H9 (cell line): ENCODE results near the gene BRS3. TPM values are rescaled to one million over a fixed set of nuclear protein-coding genes. Genes with fewer than 3 reads are reported as not detected.

ENCODE experiments used
- DNase-seq: peaks from one replicate; pipeline ENCODE4 v3.0.0-alpha.2; 2017
- H2AFZ ChIP-seq: one replicate; pipeline ENCODE4 v1.6.1; 2013; ENCODE audit warnings: mild to moderate bottlenecking, low read length, control low read depth, moderate library complexity
- H2AK5ac ChIP-seq: 2 replicates; pipeline ENCODE4 v1.6.1; 2013; ENCODE audit warnings: low read length, control low read depth, mixed read lengths; ENCODE audit not compliant: insufficient read length
- H2BK120ac ChIP-seq: one replicate; pipeline ENCODE4 v1.6.1; 2013; ENCODE audit warnings: low read depth, mild to moderate bottlenecking, low read length, control low read depth, inconsistent platforms; ENCODE audit not compliant: poor library complexity, severe bottlenecking
- H2BK12ac ChIP-seq: 2 replicates; pipeline ENCODE4 v1.6.1; 2013; ENCODE audit warnings: low read length, control low read depth, mixed read lengths, low read depth; ENCODE audit not compliant: insufficient read length
- H2BK15ac ChIP-seq: 2 replicates; pipeline ENCODE4 v1.6.1; 2013; ENCODE audit warnings: low read depth, low read length, control low read depth
- H2BK20ac ChIP-seq: one replicate; pipeline ENCODE4 v1.6.1; 2013; ENCODE audit warnings: low read depth, mild to moderate bottlenecking, low read length, control low read depth, inconsistent platforms; ENCODE audit not compliant: poor library complexity, severe bottlenecking
- H2BK5ac ChIP-seq: 2 replicates; pipeline ENCODE4 v1.6.1; 2013; ENCODE audit warnings: low read length, control low read depth, mixed read lengths; ENCODE audit not compliant: insufficient read length
- H3K14ac ChIP-seq: 2 replicates; pipeline ENCODE4 v1.6.1; 2013; ENCODE audit warnings: low read length, control low read depth; ENCODE audit not compliant: insufficient read depth
- H3K18ac ChIP-seq: 2 replicates; pipeline ENCODE4 v1.6.1; 2013; ENCODE audit warnings: low read depth, mild to moderate bottlenecking, mixed read lengths, low read length, control low read depth; ENCODE audit not compliant: insufficient read length
- H3K23ac ChIP-seq: 2 replicates; pipeline ENCODE4 v1.6.1; 2013; ENCODE audit warnings: low read length, control low read depth, mixed read lengths, low read depth; ENCODE audit not compliant: insufficient read length
- H3K23me2 ChIP-seq: 2 replicates; pipeline ENCODE4 v1.6.1; 2013; ENCODE audit warnings: low read depth, mild to moderate bottlenecking, mixed read lengths, low read length, control low read depth; ENCODE audit not compliant: insufficient read length, poor library complexity, severe bottlenecking
- H3K27ac ChIP-seq: 2 replicates; pipeline ENCODE4 v1.5.1; 2013; ENCODE audit warnings: low read length, control low read depth, mixed read lengths, low read depth; ENCODE audit not compliant: insufficient read length
- H3K27me3 ChIP-seq: 2 replicates; pipeline ENCODE4 v1.6.1; 2013; ENCODE audit warnings: low read length, control low read depth, inconsistent platforms; ENCODE audit not compliant: insufficient read depth
- H3K4ac ChIP-seq: 2 replicates; pipeline ENCODE4 v1.6.1; 2013; ENCODE audit warnings: low read depth, mild to moderate bottlenecking, control low read depth, inconsistent platforms, low read length, moderate library complexity
- H3K4me1 ChIP-seq: 2 replicates; pipeline ENCODE4 v1.6.1; 2013; ENCODE audit warnings: low read length, control low read depth, inconsistent platforms; ENCODE audit not compliant: insufficient read depth
- H3K4me2 ChIP-seq: 2 replicates; pipeline ENCODE4 v1.6.1; 2013; ENCODE audit warnings: low read length, control low read depth, mixed read lengths; ENCODE audit not compliant: insufficient read length, insufficient read depth
- H3K56ac ChIP-seq: 2 replicates; pipeline ENCODE4 v1.6.1; 2013; ENCODE audit warnings: low read depth, mild to moderate bottlenecking, mixed read lengths, low read length, control low read depth; ENCODE audit not compliant: insufficient read length
- H3K79me1 ChIP-seq: 2 replicates; pipeline ENCODE4 v1.6.1; 2013; ENCODE audit warnings: low read depth, mild to moderate bottlenecking, moderate library complexity, low read length, control low read depth, inconsistent platforms; ENCODE audit not compliant: insufficient read depth, poor library complexity, severe bottlenecking
- H3K79me2 ChIP-seq: 2 replicates; pipeline ENCODE4 v1.6.1; 2013; ENCODE audit warnings: low read length, control low read depth, inconsistent platforms; ENCODE audit not compliant: insufficient read depth
- H3K9ac ChIP-seq: 2 replicates; pipeline ENCODE4 v1.6.1; 2013; ENCODE audit warnings: low read length, control low read depth, mixed read lengths; ENCODE audit not compliant: insufficient read length; ENCODE audit errors: extremely low read depth
- H3K9me3 ChIP-seq: one replicate; pipeline ENCODE4 v1.6.1; 2013; ENCODE audit warnings: low read depth, low read length, inconsistent platforms; ENCODE audit not compliant: control insufficient read depth
- H3T11ph ChIP-seq: one replicate; pipeline ENCODE4 v1.6.1; 2013; ENCODE audit warnings: mild to moderate bottlenecking, low read length, control low read depth, inconsistent platforms
- H4K20me1 ChIP-seq: one replicate; pipeline ENCODE4 v1.6.1; 2013; ENCODE audit not compliant: control insufficient read depth, insufficient read length, insufficient read depth
- H4K5ac ChIP-seq: 2 replicates; pipeline ENCODE4 v1.6.1; 2013; ENCODE audit warnings: low read depth, mild to moderate bottlenecking, mixed read lengths, low read length, control low read depth; ENCODE audit not compliant: insufficient read length
- H4K8ac ChIP-seq: replicated peaks from 2 replicates; pipeline ENCODE4 v1.6.1; 2013; ENCODE audit warnings: low read length, control low read depth, mixed read lengths, low read depth; ENCODE audit not compliant: insufficient read length
- H4K91ac ChIP-seq: 2 replicates; pipeline ENCODE4 v1.6.1; 2013; ENCODE audit warnings: low read depth, mild to moderate bottlenecking, moderate library complexity, mixed read lengths, low read length, control low read depth; ENCODE audit not compliant: insufficient read length
- H3K27ac Mint-ChIP-seq, 3 experiments: 2 replicates in 2 of 3; 3 replicates in 1 of 3; pipeline ENCODE4 v1.8.0; 2020 to 2021; ENCODE audit warnings: mixed read lengths in 3 of 3, mild to moderate bottlenecking in 1 of 3, moderate library complexity in 1 of 3
- H3K27me3 Mint-ChIP-seq: 2 replicates; pipeline ENCODE4 v1.8.0; 2021; ENCODE audit warnings: low read depth, mild to moderate bottlenecking, moderate library complexity, mixed read lengths
- H3K36me3 Mint-ChIP-seq, 3 experiments: 2 replicates in 2 of 3; 3 replicates in 1 of 3; pipeline ENCODE4 v1.8.0; 2020 to 2021; ENCODE audit warnings: low read depth in 3 of 3, mixed read lengths in 3 of 3; ENCODE audit not compliant: insufficient read depth in 1 of 3
- H3K4me1 Mint-ChIP-seq, 2 experiments: 2 replicates each; pipeline ENCODE4 v1.8.0; 2020; ENCODE audit warnings: mixed read lengths in 2 of 2
- H3K4me3 Mint-ChIP-seq, 2 experiments: 2 replicates in 1 of 2; 3 replicates in 1 of 2; pipeline ENCODE4 v1.8.0; 2020 to 2021; ENCODE audit warnings: mild to moderate bottlenecking in 2 of 2, mixed read lengths in 2 of 2, moderate library complexity in 1 of 2
- H3K9me3 Mint-ChIP-seq, 2 experiments: 2 replicates in 1 of 2; 3 replicates in 1 of 2; pipeline ENCODE4 v1.8.0; 2020; ENCODE audit warnings: mild to moderate bottlenecking in 2 of 2, mixed read lengths in 2 of 2, moderate library complexity in 1 of 2
- CTCF ChIP-seq: fragments of 200-600 bp; sonication (generic); conservative IDR thresholded peaks from 3 replicates; pipeline ENCODE4 v1.8.0; 2021; ENCODE audit warnings: antibody characterized with exemption, mild to moderate bottlenecking
- WGBS: extraction: QIAGEN DNeasy Blood & Tissue Kit; methylation state at CpG from one replicate; pipeline ENCODE4 v1.1.7; 2013; ENCODE audit warnings: missing lambda C conversion rate, low lambda C conversion rate, mixed read lengths; ENCODE audit not compliant: insufficient read length; ENCODE audit errors: extremely low coverage; 5-methylcytosine and 5-hydroxymethylcytosine counted together
- total RNA-seq: library from RNA; stranded (reverse); gene quantifications from 2 replicates; pipeline ENCODE4 v1.2.1, GENCODE V29; 2021

BRS3 gene
- total RNA-seq, 1 experiment from 2014 or later: not detected

- Histone ChIP-seq H3T11ph (no peak overlapping the region), H3K9ac (no peak overlapping the region), H2BK20ac (no peak overlapping the region), H3K4me1 (no peaks in the 10 kb centered on the region), H3K23ac (no peak overlapping the region), H2BK5ac (no peak overlapping the region), H3K79me1 (no peaks in the 10 kb centered on the region), H3K23me2 (no peaks in the 10 kb centered on the region), H3K9me3 (peaks cover 33% of the 10 kb centered on the region), H3K4me2 (no peak overlapping the region), H3K4ac (no peak overlapping the region), H3K14ac (no peak overlapping the region), H3K18ac (no peak overlapping the region), H2AK5ac (no peak overlapping the region), H3K56ac (no peak overlapping the region), H3K27me3 (no peaks in the 10 kb centered on the region), H2BK15ac (no peak overlapping the region), H4K8ac (no peak overlapping the region), H4K91ac (no peak overlapping the region), H4K20me1 (no peaks in the 10 kb centered on the region), H2BK120ac (no peak overlapping the region), H3K79me2 (no peaks in the 10 kb centered on the region), H2AFZ (no peak overlapping the region), H2BK12ac (no peak overlapping the region), H3K27ac (no peak overlapping the region), H4K5ac (no peak overlapping the region)
- WGBS: 100% methylated on average over 1 of the region's 5 CpGs
- H3K9me3 Mint-ChIP-seq: peaks cover 60 to 65% of the 10 kb centered on the region in 2 experiments
- no peaks in the 10 kb centered on the region; a peak in 1 of 7 replicates for H3K36me3 Mint-ChIP-seq
- TF ChIP-seq CTCF: no peak
- no peak for DNase-seq
- peaks cover 30% of the 10 kb centered on the region for H3K27me3 Mint-ChIP-seq
- no peak overlapping the region for H3K4me3 Mint-ChIP-seq
- no peak overlapping the region for H3K27ac Mint-ChIP-seq
- H3K4me1 Mint-ChIP-seq: no peaks in the 10 kb centered on the region
Measured at GRCh38 chrX:136488706-136489105, 959 bp downstream of the BRS3 start.
